HEK293 (cell line): ENCODE data around the gene TBC1D8.

Experiments used
- CTCF ChIP-seq: fragments of 450-650 bp; formaldehyde crosslinking; IDR thresholded peaks from 2 replicates; pipeline ENCODE4 v1.5.1; 2016; ENCODE audit warnings: missing biosample characterization, missing genetic modification characterization
- ELK4 ChIP-seq: IDR thresholded peaks from 2 replicates; pipeline ENCODE4 v1.6.1; 2011; ENCODE audit warnings: mild to moderate bottlenecking, low read depth, low read length, borderline replicate concordance
- REPIN1 ChIP-seq: fragments of 450-650 bp; formaldehyde crosslinking; IDR thresholded peaks from 2 replicates; pipeline ENCODE4 v1.5.1; 2017; ENCODE audit warnings: missing biosample characterization, missing genetic modification characterization, low read depth
- ZBTB21 ChIP-seq: fragments of 450-650 bp; formaldehyde crosslinking; IDR thresholded peaks from 2 replicates; pipeline ENCODE4 v1.5.1; 2017; ENCODE audit warnings: missing biosample characterization, missing genetic modification characterization
- ZNF2 ChIP-seq: fragments of 450-650 bp; formaldehyde crosslinking; IDR thresholded peaks from 2 replicates; pipeline ENCODE4 v1.5.1; 2016; ENCODE audit warnings: missing biosample characterization, missing genetic modification characterization

GRCh38 chr2:101164021-101164420 is 12.8 kb upstream of the TBC1D8 start:
- TF ChIP-seq ZNF2 (tag by site-specific recombination) (no peak), ZBTB21 (tag by site-specific recombination) (no peak), CTCF (tag by site-specific recombination) (no peak), REPIN1 (tag by site-specific recombination) (no peak), ELK4 (no peak)
